ENCODE data around the gene CDC37L1. TPM values are rescaled to one million over a fixed set of nuclear protein-coding genes. Genes with fewer than 3 reads are reported as not detected.

The CDC37L1 gene
- total RNA-seq, 6 experiments from 2014 or later: 20.9 to 42.4 (median 30.8) TPM

DNA sequence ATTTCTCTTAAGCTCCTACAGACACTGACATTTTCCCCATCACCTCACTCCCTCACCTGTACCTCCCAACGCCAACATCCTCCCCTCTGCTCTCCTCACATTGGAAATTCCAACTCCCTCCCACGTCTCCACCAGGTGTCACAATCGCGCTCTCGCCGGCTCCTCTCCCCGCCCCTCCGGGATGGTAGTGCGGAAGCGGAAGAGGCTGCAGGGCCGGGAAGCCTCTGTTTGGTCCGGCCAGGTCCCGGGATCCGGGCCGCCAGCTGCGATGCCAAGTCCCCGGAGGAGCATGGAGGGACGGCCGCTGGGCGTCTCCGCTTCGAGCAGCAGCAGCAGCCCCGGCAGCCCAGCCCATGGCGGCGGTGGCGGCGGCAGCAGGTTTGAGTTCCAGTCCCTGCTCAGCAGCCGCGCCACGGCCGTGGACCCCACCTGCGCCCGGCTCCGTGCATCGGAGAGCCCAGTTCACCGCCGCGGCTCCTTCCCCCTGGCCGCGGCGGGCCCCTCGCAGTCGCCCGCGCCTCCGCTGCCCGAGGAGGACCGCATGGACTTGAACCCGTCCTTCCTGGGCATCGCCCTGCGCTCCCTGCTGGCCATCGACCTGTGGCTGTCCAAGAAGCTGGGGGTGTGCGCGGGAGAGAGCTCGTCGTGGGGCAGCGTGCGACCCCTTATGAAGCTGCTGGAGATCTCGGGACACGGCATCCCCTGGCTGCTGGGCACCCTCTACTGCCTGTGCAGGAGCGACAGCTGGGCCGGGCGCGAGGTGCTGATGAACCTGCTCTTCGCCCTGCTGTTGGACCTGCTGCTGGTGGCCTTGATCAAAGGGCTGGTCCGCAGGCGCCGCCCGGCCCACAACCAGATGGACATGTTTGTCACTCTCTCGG lies 17.0 kb upstream of the CDC37L1 start, which contains the start of gene PLPP6:
PLPP6 (plus strand) TSS at position 187 of the 881 bp plus-strand sequence; CDS start at position 269, 82 bp downstream.
- H3K4me3 ChIP-seq: peak within 1 kb of the TSS; percentile 65 to 93 (median 76)
- H3K27me3 ChIP-seq: no peaks in the 10 kb centered on the region
- no peaks in the 10 kb centered on the region for H3K9me3 ChIP-seq
- intact Hi-C loops (cut with DNase I): loop anchor here in 1 of 2 donors (10.0 kb wide), 1 partner anchor 82 kb away; the partner anchor contains the start of gene AK3
- TF ChIP-seq, protein P1, sequence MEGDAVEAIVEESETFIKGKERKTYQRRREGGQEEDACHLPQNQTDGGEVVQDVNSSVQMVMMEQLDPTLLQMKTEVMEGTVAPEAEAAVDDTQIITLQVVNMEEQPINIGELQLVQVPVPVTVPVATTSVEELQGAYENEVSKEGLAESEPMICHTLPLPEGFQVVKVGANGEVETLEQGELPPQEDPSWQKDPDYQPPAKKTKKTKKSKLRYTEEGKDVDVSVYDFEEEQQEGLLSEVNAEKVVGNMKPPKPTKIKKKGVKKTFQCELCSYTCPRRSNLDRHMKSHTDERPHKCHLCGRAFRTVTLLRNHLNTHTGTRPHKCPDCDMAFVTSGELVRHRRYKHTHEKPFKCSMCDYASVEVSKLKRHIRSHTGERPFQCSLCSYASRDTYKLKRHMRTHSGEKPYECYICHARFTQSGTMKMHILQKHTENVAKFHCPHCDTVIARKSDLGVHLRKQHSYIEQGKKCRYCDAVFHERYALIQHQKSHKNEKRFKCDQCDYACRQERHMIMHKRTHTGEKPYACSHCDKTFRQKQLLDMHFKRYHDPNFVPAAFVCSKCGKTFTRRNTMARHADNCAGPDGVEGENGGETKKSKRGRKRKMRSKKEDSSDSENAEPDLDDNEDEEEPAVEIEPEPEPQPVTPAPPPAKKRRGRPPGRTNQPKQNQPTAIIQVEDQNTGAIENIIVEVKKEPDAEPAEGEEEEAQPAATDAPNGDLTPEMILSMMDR (IDR thresholded peaks at IDR 0.05): peak; percentile 28 to 63 (median 62)
- TF ChIP-seq POLR2A (IDR thresholded peaks at IDR 0.05): peak; percentile 94
- peak; percentile 66 to 92 (median 84) for ATAC-seq
- WGBS (ENCODE audit: insufficient coverage, low coverage, low lambda C conversion rate, missing lambda C conversion rate): under 1% methylated on average over 19 of the region's 70 CpGs
- H3K4me1 ChIP-seq: peaks cover 0 to 45% (median 14%) of the 10 kb centered on the region in 4 donors
- H3K36me3 ChIP-seq: no peaks in the 10 kb centered on the region
- H3K27ac ChIP-seq: peak within 1 kb of the TSS; percentile 92 to 94 (median 92)
- DNase-seq: peak; percentile 92 to 94 (median 93)

DNA sequence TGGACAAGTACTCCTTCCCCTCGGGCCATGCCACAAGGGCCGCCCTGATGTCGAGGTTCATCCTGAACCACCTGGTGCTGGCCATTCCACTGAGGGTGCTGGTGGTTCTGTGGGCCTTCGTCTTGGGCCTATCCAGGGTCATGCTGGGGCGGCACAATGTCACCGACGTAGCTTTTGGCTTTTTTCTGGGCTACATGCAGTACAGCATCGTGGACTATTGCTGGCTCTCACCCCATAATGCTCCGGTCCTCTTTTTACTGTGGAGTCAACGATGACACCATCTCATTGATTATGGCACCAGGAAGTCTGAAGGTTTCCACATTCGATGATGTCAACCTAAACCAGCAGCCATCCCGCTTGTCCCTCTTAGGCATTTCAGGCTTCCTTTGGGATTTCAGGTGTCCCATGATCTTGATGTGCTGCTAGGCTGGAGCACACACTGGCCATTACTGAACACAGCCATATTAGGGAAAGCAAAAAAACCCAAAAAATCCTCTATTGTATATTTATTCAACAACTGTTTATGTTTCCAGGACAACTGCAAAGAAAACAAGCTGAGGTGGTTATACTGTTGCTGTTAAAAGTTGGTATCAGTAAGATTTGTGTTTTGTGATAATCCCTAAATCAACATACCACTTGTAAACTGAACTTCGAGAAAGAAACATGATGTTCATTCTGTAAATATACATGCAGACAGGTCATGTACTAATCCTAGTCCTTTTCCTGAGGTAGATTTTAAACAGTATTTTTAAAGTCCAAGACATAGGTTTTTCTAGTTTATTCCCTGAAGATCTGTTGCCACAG lies 16.2 kb upstream of the CDC37L1 start:
- WGBS (ENCODE audit: insufficient coverage, low coverage, low lambda C conversion rate, missing lambda C conversion rate): 7% methylated on average over 4 of the region's 13 CpGs
- ATAC-seq (peak in 3 of 4 donors; percentile 27 to 49 (median 31)), DNase-seq (no peak)
- H3K27ac ChIP-seq: peak overlapping the region; percentile 92 to 94 (median 92)
- intact Hi-C loops (cut with DNase I): loop anchor here in 1 of 2 donors (10.0 kb wide), 1 partner anchor 82 kb away; the partner anchor contains the start of gene AK3
- TF ChIP-seq, protein P1 (IDR thresholded peaks at IDR 0.05): no peak
- peak; percentile 86 for TF ChIP-seq POLR2A (IDR thresholded peaks at IDR 0.05)
- peak overlapping the region; percentile 65 to 93 (median 76) for H3K4me3 ChIP-seq
- H3K27me3 ChIP-seq: no peaks in the 10 kb centered on the region
- peaks cover 0 to 37% (median 13%) of the 10 kb centered on the region in 4 donors for H3K4me1 ChIP-seq
- H3K9me3 ChIP-seq: no peaks in the 10 kb centered on the region
- no peaks in the 10 kb centered on the region for H3K36me3 ChIP-seq

DNA sequence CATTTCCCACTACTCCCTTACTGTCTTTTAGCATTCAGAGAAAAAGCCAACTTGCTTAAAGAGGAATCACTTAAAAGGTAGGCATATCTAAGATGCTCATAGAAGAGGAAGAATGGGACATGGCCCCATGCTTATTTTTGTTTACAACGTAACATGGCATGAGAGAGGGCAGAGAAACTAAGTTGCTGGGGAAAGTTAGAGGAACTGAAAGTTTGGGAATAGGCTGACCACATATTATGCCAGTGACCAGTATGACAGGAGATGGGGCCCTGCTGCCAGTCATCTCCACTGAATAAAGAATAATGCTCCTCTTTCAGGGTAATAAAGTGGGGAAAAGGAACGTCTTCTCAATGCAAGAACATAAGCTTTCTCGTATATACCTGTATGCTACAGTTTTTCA lies 15.4 kb upstream of the CDC37L1 start:
- intact Hi-C loops (cut with DNase I): loop anchor here in 1 of 2 donors (10.0 kb wide), 1 partner anchor 81 kb away; the partner anchor contains the start of gene AK3
- ATAC-seq: peak in 1 of 4 donors; percentile 16

More for the DNA sequence above, 15.4 kb upstream of the CDC37L1 start:
- Histone ChIP-seq H3K4me3 (peak overlapping the region; percentile 17 to 76 (median 65)), H3K9me3 (no peaks in the 10 kb centered on the region), H3K27me3 (no peaks in the 10 kb centered on the region), H3K4me1 (peaks cover 0 to 33% (median 10%) of the 10 kb centered on the region in 4 donors), H3K36me3 (no peaks in the 10 kb centered on the region), H3K27ac (peak overlapping the region; percentile 92 to 94 (median 92))
- DNase-seq: no peak
- TF ChIP-seq POLR2A (IDR thresholded peaks at IDR 0.05): no peak
- TF ChIP-seq, protein P1 (IDR thresholded peaks at IDR 0.05): no peak
- 56% methylated on average over 3 of the region's 3 CpGs for WGBS (ENCODE audit: insufficient coverage, low coverage, low lambda C conversion rate, missing lambda C conversion rate)
